ENCODE measurements around the gene CALCOCO1.
"Not testable (repeated sequence)": the region's sequence is repeated elsewhere in the genome, so short reads cannot be mapped to it uniquely, and the experiment has no call there.

The CALCOCO1 gene

DNA sequence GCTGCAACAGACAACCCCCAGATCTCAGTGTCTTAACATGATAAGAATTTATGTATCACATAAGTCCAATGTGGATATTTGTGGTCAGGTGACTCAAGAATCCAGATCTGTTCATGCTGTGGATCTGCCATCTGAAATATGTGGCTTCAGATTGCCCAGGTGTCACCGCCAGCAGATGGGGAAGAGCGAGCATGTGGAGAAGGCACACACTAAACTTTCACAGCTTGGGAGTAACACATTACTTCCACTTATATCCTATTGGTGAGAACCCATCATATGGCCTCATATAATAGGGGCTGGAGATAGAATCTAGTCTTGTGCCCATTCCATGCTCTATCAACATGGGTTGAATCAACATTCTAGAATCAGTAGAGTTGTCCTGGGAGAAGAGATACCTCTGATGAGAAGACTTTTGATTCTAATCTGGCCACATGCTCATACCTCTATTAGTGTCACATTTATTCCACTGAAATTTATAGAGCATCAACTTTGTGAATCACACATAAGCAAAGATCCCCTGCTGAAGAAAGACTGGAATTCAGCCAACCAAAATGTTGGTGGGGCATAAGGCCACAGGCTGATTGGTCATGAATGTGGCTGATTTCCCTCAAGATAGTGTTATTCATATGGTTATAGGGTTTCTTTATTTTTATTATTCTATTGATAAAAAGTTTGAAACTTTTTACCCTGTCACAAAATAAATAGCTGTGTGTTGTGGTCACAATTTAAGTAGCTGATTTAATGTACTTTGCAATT, 6.0 kb upstream of the CALCOCO1 start:
- DNase-seq, result no peak

DNA sequence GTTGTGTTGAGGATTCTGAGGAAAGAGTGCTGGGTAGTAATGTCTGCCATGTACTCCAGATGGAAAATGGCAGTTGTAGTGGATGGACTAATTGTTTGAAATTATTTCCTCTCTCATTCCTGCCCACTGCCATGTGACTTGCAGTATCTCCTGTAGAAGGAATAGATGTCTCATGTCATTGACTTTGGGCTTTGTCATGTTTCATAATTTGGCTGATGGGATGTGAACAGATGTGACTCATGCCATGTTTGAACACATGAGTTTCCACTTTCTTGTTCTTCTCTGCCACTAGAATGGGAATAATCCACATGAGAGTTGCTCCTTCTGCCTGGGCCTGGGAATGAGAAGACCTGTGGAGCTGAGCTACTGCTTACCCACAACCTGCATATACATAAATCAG, 2.4 kb upstream of the CALCOCO1 start:
- no peak for DNase-seq

DNA sequence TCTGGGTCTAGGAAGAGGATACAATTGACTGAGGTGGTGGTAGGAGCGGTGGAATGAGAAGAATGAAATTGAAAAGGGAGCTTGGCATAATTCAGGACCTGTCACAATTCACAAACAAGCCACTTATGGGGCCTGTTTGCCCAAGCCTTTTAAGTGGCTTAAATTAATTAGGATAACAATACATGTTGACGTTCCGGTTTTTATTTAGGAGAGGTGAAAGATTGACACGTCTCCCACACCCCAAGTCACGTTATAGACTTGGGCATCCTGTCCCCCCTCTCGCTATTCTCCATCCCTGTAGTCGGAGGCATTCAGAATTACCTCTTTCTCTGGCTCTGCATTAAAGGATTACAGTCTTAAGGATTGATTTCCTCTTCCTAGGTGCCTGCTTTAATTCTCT, 954 bp upstream of the CALCOCO1 start:
- DNase-seq, result no peak

DNA sequence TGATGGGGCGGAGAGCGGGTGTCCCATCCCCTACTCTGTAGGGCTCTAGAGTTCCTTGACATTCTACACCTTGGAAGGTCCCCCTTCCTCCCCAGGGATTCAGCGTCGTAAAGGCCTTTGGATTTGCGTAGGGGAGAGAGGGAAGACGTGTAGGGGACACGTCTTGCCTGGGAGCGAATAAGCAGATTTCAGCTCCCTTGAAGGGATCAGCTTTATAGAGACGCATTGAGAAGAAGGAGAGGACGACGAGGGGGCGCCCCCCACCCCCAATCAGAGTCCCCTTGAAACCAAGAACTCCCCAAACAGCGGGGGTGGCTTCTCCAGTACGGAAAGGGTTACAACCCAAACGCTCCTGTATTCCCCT, 324 bp downstream of the CALCOCO1 start:
- no peak for DNase-seq

DNA sequence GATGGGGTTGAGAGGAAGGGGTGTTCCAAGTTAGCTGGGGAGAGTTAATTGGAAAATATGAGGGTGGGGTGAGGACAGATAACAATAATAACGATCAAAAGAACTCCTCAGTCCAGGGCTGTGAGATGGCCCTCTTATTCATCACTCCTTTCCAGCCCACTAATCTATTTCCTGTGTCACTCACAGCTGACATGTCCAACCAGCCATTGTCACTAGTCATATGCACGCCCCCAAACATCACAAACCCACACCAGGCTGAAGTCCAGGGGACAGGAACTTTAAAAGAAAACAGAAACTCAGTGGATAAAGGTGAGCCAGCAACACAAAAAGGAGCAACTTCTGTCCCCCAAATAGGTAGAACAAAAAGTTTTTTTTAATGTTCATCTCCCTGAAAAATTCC, 911 bp downstream of the CALCOCO1 start:
- DNase-seq, result no peak

DNA sequence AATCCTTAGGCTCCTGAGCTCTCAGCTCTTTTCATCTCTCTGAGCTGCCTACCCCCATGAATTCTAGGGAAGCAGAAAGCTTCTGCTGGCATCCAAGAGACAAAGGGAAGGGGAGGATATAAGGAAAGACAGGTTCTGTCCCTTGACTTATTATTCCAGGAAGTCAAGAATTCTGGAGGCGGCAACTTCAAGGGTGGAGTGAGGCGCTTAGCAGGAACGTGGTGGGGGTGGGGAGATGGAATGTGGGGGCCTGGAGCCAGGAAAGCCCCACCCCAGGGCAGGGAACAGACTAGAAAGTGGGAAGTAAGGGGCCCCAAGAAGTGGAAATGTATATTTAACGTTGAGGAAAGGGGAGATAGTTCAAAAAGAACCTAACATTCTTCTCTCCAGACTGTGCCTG, 1.4 kb downstream of the CALCOCO1 start:
- no peak for DNase-seq

DNA sequence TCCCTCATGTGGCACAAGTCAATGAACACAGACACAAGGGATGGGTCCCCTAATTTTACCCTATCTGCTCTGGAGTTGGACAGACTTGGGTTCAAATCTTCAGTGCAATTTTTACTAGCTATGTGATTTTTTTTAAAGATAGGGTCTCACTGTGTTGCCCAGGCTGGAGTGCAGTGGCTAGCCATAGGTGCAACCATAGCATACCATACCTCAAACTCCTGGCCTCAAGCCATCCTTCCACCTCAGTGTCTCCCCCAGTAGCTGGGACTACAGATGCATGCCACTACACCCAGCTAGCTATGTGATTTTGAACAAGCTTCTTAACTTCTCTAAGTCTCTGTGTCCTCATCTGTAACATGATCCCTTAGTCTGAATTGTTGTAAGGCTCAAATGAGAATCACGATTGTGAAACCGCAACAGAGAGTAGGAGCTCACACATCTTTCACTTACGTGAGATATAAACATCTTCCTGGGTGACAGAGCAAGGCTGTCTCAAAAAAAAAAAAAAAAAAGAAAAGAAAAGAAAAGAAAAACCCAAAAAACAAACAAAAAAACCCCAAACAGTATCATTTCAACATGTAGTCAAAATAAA, 4.7 kb downstream of the CALCOCO1 start:
- no peak for DNase-seq

DNA sequence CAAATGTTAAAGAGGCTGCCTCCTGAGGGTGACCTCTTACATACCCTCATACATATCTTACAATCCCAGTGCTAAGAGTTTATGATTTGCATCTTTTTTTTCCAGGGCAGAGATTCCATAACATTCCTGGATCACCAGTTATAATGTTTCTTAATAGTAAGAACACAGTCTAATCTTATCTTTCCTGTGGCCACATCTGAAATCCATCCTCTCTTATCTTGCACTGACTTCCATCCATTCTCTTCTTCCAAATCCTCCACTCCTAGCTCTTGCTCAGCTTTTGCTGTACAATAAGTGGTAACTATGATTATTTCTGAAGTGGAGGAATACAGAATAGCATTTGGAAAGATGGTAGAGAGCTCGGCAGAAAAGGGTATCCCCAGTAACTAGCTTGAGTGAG, 6.3 kb downstream of the CALCOCO1 start:
- no peak for DNase-seq

DNA sequence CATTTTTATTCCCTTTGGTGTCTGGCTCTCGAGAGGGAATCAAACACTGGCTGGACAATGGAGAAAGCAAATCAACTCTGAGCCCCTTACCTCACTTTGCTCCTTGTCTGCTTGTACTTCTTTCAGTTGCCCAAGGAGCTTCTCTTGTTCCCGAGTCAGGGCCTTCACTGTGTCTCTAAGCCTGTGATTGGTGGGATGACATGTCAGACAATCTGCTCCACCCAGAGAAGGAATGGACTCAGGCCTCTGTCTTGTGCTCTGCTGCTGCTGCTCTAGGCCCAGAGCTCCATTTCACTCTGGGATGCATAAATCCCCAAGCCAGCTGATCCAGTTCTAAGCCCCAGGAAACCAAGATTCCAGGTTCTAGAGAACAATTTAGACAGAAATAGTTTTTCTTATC, 7.6 kb downstream of the CALCOCO1 start:
- no peak for DNase-seq

DNA sequence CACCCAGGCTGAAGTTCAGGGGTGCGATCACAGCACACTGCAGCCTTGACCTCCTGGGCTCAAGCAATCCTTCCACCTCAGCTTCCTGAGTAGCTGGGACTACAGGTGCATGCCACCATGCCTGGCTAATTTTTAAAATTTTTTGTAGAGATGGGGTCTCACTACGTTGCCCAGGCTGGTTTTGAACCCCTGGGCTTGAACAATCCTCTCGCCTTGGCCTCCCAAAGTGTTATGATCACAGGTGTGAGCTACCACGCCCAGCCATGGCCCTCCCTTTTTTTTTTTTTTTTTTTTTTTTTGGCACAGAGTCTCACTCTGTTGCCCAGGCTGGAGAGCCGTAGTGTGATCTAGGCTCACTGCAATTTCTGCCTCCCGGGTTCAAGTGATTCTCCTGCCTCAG, 8.7 kb downstream of the CALCOCO1 start:
- not testable (repeated sequence) for DNase-seq

DNA sequence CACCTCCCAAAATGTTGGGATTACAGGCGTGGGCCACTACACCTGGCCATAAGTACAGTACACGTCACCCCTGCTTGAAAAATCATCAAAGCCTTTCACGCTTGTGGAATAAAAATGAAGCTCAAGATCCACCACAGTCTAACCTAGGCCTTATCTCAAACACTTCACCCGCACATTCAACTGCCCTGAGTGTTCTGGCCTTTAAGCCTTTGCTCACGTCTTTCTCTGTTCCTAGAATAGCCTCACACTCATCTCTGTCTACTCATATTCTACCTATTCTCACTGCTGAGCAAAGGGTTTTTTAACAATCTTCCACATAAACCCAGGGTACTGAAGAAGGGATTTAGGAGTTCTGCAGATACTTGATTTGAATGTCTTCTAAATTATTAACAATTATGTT, 9.9 kb downstream of the CALCOCO1 start:
- no peak for DNase-seq

DNA sequence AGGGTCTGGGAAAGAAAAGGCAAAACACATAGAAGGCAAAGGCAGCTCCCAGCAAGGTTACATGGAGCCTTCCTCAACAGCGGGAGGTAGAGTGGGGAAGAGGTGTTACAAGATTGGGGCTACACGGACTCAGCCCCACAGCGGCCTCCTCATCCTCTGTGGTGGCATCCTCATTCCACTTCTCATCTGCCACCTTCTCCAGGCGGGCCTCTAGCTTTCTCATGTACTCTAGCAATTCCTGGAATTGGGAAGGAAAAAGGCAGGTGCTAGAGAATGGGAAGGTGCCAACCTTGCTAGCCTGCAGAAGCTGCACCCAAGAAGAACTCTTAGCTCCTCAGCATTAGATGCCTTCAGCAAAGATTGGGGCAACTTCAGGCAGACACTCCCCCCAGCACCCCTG, 13.2 kb downstream of the CALCOCO1 start:
- no peak for DNase-seq

DNA sequence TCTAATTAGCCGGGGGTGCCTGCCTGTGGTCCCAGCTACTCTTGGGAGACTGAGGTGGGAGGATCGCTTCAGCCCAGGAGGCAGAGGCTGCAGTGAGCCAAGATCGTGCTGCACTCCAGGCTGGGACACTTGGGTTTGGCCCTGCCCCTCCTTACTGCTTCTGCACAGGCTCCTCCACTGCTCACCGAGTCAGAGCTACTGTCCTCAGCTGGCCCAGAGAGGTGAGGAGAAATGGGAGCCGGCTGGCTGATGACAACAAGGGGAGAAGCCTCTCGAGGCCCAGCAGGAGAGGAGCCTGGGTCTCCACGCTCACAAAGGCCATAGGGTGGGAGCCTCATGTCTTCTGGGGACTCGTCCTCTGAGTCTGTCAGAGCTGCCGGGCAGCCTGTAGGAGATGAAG, 13.7 kb downstream of the CALCOCO1 start:
- no peak for DNase-seq

DNA sequence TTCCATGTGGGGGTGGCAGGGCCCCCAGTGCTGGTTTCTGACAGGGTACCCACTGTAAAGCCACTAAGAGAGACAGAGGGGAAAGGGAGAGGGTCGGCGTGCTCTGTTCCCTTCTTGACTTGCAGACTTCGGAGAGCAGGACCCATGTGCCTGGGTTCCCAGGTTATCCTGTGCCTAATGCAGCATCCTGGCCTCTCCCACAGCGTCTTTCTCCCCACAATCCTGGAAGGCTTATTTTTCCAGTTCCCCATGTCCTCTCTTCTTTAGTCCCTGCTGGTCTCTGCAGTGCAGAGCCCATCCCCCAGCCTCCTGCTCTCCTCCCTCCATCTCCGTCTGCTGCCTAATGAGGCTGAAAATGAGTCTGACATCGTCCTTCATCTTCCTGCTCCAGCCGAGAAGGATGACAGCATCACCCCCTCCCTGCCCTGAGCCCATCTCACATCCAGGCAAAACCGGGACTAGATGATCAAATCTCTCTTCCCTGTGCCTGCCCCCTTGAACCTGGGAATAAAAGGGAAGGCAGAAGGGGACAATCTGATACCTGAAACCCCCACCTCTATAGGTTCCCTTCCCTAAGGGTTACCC, 15.1 kb downstream of the CALCOCO1 start:
- no peak for DNase-seq

DNA sequence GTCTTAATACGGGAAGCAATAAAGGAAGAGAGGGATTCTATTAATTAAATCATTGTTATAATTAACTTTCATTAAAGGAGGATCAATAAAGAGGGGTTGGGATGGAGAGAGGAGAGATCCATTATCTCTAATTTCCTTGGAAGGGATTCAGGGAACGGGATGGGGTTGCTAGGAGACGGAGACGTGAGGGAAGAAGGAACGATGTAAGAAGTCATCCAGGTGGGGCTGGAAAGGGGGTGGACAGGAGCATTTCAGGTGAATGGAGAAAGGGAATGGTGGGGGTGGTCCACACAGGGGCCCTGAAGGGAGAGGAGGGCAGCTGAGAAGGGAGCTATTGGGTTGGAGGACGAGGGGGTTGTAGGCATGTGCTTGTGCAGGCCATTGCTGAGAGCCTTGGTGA, 17.2 kb downstream of the CALCOCO1 start:
- no peak for DNase-seq

DNA sequence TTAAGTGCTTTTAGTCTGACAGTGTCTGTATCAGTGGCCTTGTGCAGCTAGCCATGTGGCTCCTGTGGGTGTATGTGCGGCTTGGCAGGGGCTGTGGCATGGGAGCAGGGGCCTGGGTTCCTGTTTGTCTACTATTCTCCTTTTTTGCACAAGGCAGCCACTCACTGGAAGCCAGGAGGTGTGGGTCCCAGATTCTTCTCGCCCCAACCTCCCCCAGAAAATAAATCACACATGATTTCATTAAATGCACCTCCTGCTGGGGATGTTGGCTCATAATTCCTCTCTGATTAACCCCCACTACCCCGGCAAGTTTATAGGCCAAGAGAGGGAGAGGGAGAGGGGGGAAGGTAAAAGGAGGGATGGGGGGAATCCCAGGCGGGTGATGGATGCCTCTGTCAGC, 17.6 kb downstream of the CALCOCO1 start:
- no peak for DNase-seq

DNA sequence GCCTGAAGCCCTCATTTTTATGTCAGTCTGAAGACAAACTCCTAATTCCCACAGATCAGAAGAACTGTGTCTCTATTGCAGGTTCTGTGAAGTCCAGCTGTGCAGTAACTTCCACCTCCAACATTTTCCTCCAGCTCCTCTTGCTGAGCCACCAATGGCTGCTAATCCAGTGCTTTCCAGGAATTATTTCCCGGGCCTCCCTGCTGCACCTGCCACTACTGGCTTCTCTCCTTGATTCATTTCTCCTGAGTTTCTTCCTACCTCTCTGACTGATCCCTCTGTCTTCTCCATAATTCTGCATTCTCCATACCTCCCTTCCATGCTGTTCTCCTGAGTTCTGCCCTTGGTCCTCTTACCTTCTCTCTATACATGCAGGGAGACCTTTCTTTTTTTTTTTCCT, 21.2 kb downstream of the CALCOCO1 start:
- DNase-seq, result no peak

DNA sequence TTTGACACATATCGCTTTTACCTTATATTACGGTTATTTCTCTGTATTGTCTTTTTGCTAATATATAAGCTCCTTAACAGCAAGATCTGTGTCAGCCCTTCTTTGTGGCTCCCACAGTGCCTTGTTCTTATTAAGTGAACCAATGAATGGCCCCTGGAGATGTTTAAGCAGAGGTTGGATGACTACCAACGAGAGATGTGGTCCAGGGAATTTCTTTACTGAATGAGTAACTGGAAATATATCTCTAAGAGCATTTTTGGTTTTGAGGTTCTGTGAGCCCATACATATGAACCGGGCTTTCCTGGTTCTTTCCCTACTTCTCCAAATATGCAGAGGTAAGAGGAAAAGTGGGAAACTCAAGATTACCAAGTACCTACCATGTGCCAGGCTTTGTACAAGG, 23.5 kb downstream of the CALCOCO1 start:
- no peak for DNase-seq

DNA sequence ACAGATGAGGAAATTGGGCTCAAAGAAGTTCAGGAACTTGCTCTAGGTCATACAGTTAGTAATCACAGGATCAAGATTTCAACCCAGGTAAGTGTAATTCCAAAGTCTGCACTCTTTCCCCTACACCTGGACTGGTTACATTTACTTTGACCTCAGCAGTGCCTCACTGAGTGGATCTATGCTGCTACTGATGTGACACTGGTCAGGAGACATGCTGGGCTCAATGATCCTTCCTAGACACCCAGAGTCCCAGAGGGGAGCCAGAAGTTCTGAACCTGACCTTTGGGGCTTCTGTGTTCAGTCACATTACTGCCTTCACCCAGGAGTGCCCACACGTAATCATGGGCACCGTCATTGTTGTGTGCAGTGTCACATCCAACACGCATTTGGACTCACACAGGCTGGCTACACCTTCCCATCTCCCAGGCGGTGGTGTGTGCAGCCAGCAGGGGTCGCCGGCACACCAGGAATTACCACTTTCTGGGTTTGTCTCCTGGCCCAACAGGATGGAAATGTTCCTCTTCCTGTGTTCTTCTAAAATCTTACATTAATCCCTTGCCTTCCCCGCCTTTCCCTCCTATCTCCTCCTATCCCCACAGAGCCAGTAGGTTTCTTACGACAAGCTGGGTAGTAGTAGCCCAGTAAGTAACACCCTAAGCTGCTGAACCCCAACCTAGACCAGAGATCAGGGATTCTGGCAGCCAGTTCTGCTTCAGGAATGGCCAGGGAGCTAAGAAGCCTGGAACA, 25.6 kb downstream of the CALCOCO1 start:
- peak; percentile 59 to 77 for DNase-seq

DNA sequence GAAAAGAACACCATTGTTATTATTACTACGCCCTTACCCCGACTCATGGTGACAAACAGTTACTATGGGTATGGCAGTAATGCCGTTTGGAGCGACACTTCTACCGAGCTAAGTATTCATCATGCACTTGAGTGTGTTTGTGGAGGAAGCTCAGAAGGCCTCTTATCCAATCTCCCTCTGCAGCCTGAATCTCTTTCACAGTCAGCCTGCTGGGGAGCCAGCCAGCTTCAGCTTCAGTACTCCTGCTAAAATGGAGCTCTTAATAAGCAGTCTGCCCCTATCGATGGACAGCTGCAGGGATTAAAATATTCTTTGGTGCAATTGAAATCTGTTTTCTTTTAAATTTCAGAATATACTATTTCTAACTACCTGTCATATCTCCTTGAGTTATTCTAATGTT, 26.7 kb downstream of the CALCOCO1 start:
- peak; percentile 24 to 43 for DNase-seq

DNA sequence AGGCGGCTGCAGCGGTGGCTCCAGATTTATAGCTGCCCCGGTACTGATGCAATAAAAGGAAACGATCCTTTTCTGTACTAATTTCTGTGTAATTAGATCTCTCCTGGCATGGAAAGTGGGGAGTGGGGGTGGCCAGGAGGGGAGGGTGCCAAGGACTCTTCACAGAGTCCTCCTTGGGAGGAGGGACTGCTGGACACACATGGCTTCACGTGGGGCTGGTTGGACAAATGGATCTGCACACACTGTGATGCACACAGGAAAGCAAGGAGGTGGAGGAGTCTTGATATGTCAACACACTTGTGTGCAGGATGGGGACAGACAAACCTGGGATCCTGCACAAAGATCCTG, 27.6 kb downstream of the CALCOCO1 start:
- DNase-seq, result no peak

DNA sequence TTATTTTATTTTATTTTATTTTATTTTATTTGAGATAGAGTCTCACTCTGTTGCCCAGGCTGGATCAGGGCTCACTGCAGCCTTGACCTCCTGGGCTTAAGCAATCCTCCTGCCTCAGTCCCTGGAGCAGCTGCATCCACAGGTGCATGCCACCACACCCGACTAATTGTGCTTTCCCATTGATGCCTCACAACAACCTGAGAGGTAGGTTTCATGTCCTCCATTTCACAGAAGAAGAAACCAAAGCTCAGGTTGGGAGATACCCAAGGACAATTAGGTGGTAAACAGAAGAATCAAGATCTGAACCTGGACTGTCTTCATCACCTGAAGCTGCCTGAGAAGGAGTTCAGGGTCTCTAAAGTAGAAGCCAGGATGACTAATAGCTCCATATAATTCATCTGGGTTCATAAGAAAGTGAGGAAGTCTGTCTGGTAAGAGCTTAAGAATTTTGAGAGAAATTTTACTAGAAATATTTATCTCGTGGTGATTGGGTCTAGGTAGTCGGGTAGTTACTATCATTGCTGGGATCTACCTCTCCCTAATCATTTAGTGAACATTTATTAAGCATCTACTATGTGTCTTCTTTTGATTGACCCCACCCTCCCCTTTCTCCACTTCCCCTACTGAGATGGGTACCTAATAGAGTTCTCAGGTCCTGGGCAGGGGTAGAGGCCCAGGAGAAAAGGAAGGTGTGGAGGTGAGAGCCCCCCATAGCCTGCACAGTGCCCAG, 28.1 kb downstream of the CALCOCO1 start:
- DNase-seq, result no peak

DNA sequence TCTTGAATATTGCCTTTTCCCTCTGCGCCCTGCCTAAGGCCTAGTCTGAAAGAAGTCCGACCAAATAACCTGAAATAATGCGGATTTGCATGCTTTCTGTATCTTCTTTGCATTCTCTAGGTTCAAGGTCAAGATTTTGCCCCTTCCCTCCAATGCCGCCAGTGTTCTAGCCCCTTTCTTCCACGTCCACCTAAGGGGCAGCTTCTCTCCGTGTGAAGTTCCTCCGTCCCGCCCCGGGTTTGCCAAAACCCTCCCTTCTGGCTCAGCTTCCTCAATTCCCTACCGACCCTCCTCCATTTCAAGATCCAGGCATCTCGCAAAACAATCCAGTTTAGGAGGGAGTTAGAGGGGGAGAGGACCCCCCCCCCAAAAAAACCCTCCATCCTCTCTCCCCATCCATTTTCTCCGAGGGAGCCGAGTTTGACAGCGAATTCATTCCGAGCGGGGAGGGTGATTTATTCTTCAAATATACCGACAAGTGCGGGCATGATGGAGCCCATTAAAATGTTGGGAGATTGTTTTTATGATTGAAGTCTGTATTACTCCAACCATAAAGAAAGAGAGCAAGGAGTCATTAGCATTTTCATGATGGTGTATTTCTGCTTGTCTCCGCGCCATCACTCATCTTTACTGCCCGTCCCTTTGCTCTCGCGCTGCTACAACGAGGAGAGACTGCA, 30.5 kb downstream of the CALCOCO1 start:
- peak; percentile 56 to 58 for DNase-seq
